ENCODE data around the gene HGD.

- TF ChIP-seq CTCF (optimal IDR thresholded peaks at IDR 0.05 in 1 of 3, IDR thresholded peaks at IDR 0.05 in 1 of 3, conservative IDR thresholded peaks at IDR 0.05 in 1 of 3; ENCODE audit: extremely low read depth in 1 of 3, insufficient read depth in 2 of 3, low read length in 3 of 3) (no peak), EZH2 (IDR thresholded peaks at IDR 0.05; ENCODE audit: low read length) (no peak)
Measured at GRCh38 chr3:120614765-120615164, 67.3 kb downstream of the HGD start.
